PC-3 (cell line): Measurements from ENCODE around the gene NEFH. TPM values are rescaled to one million over a fixed set of nuclear protein-coding genes. Genes with fewer than 3 reads are reported as not detected.

Experiments
- ATAC-seq: fragments of 200-7000 bp; cut with Tn5 transposase; 2 replicates; pipeline ENCODE4 v1.9.1; 2020; ENCODE audit warnings: mild to moderate bottlenecking, moderate library complexity
- BruUV-seq: library from RNA; stranded (reverse); fragments of 400-500 nt; replicated peaks from 2 replicates; lab custom pipeline; 2021; lab: Mats Ljungman, UMichigan
- CTCF ChIA-PET: fragments of 300-600 bp; sonication (Branson Sonifier 250); formaldehyde crosslinking; loops from one replicate; lab custom pipeline; 2022; ENCODE audit warnings: antibody characterized with exemption; lab: Charles Lee
- POLR2A ChIA-PET: fragments of 300-600 bp; sonication (Branson Sonifier 250); formaldehyde crosslinking; loops from one replicate; lab custom pipeline; 2022; ENCODE audit warnings: antibody characterized with exemption; ENCODE audit not compliant: unreplicated experiment; lab: Charles Lee
- DNase-seq: peaks from one replicate; pipeline ENCODE4 v3.0.0-alpha.2; 2015
- H2AFZ ChIP-seq: fragments of 300-600 bp; sonication (generic); 2 replicates; pipeline ENCODE4 v1.6.0; 2016; ENCODE audit warnings: antibody characterized with exemption, low read length
- H3F3A ChIP-seq: fragments of 300-600 bp; sonication (generic); one replicate; pipeline ENCODE4 v1.6.0; 2017; ENCODE audit warnings: antibody characterized with exemption, low read length, control low read depth, mild to moderate bottlenecking; ENCODE audit not compliant: unreplicated experiment
- H3K27ac ChIP-seq: fragments of 300-600 bp; sonication (generic); 2 replicates; pipeline ENCODE4 v1.5.1; 2016; ENCODE audit warnings: mild to moderate bottlenecking, low read length
- H3K27me3 ChIP-seq: fragments of 300-600 bp; sonication (generic); 2 replicates; pipeline ENCODE4 v1.6.1; 2016; ENCODE audit warnings: low read length, mixed read lengths
- H3K36me3 ChIP-seq: fragments of 300-600 bp; sonication (generic); 2 replicates; pipeline ENCODE4 v1.6.1; 2016; ENCODE audit warnings: low read depth, mixed run types, low read length, mixed read lengths
- H3K4me1 ChIP-seq: fragments of 300-600 bp; sonication (generic); 2 replicates; pipeline ENCODE4 v1.5.1; 2016; ENCODE audit warnings: low read length; ENCODE audit not compliant: insufficient read depth
- H3K4me2 ChIP-seq: fragments of 300-600 bp; sonication (generic); 2 replicates; pipeline ENCODE4 v1.6.0; 2016; ENCODE audit warnings: low read length
- H3K4me3 ChIP-seq: fragments of 300-600 bp; sonication (generic); 2 replicates; pipeline ENCODE4 v1.5.1; 2016; ENCODE audit warnings: mild to moderate bottlenecking, low read length, mixed read lengths
- H3K79me2 ChIP-seq: fragments of 300-600 bp; sonication (generic); 2 replicates; pipeline ENCODE4 v1.6.1; 2017; ENCODE audit warnings: low read length, mixed read lengths
- H3K9ac ChIP-seq: fragments of 300-600 bp; sonication (generic); 2 replicates; pipeline ENCODE4 v1.6.0; 2016; ENCODE audit warnings: mild to moderate bottlenecking, low read length
- H3K9me2 ChIP-seq: fragments of 300-600 bp; sonication (generic); replicated peaks from 2 replicates; pipeline ENCODE4 v1.6.1; 2016; ENCODE audit warnings: mixed run types, low read length, mixed read lengths
- H3K9me3 ChIP-seq: fragments of 300-600 bp; sonication (generic); 2 replicates; pipeline ENCODE4 v1.6.1; 2016; ENCODE audit warnings: low read length, mixed read lengths
- H4K20me1 ChIP-seq: fragments of 300-600 bp; sonication (generic); 2 replicates; pipeline ENCODE4 v1.6.1; 2016; ENCODE audit warnings: low read length, mixed read lengths
- EZH2 ChIP-seq: fragments of 300-600 bp; sonication (generic); IDR thresholded peaks from one replicate; pipeline ENCODE4 v1.6.1; 2017; ENCODE audit warnings: antibody characterized with exemption, mild to moderate bottlenecking, low read length; ENCODE audit not compliant: unreplicated experiment
- EZH2phosphoT487 ChIP-seq: fragments of 300-600 bp; sonication (generic); IDR thresholded peaks from 2 replicates; pipeline ENCODE4 v1.6.1; 2018; ENCODE audit warnings: mild to moderate bottlenecking, antibody characterized with exemption, low read length, borderline replicate concordance
- intact Hi-C: fragments of 100-400 bp; cut with micrococcal nuclease; formaldehyde crosslinking; loops from 2 replicates; pipeline ENCODE4 v1.9.0; 2023
- total RNA-seq: library from RNA; depleted of rRNA; stranded (reverse); fragments of >200 nt; gene quantifications from 2 replicates; pipeline ENCODE4 v1.2.3, GENCODE V29; 2014; rRNA removed
- TF ChIP-seq, protein P1 (sequence below): fragments of 300-600 bp; sonication (generic); conservative IDR thresholded peaks from 2 replicates; pipeline ENCODE4 v1.5.1; 2017; ENCODE audit warnings: antibody characterized with exemption, low read depth, mild to moderate bottlenecking, low read length

NEFH gene
- total RNA-seq, 1 experiment from 2014 or later, result not detected

DNA sequence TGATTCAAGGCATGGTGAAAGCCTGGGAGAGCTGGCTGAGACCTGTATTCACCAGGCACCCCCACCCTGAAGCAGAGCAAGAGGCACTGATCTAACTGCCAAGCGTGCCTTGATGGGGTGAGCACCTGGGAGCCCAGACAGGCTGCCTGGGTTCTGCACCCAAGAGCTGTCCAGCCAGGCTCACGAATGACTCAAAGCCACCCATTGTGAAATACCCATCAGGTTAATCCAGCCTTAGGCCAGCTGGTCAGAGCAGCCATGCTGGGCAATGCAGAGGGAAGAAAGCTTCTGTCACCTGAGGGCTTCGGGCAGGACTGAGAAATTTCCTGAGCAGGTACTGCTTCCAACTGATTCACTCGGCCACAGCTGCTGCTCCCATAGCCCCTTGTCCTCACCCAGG lies 51.4 kb downstream of the NEFH start:
- DNase-seq (no peak), ATAC-seq (no peak)
- Histone ChIP-seq H3K27ac (no peak overlapping the region), H3K4me1 (no peaks in the 10 kb centered on the region), H3K9ac (no peak overlapping the region), H3K9me2 (no peaks in the 10 kb centered on the region), H4K20me1 (no peaks in the 10 kb centered on the region), H3K4me3 (no peak overlapping the region), H3K36me3 (peaks cover 18% of the 10 kb centered on the region), H3F3A (no peaks in the 10 kb centered on the region), H3K4me2 (no peak overlapping the region), H3K79me2 (no peaks in the 10 kb centered on the region), H2AFZ (no peak overlapping the region), H3K27me3 (no peaks in the 10 kb centered on the region), H3K9me3 (no peaks in the 10 kb centered on the region)
- ChIA-PET CTCF (no interaction called here), POLR2A (no interaction called here)
- no TSS peak for BruUV-seq
- intact Hi-C loops, result no loop called here
- TF ChIP-seq EZH2phosphoT487 (no peak), EZH2 (no peak)
- TF ChIP-seq, protein P1, sequence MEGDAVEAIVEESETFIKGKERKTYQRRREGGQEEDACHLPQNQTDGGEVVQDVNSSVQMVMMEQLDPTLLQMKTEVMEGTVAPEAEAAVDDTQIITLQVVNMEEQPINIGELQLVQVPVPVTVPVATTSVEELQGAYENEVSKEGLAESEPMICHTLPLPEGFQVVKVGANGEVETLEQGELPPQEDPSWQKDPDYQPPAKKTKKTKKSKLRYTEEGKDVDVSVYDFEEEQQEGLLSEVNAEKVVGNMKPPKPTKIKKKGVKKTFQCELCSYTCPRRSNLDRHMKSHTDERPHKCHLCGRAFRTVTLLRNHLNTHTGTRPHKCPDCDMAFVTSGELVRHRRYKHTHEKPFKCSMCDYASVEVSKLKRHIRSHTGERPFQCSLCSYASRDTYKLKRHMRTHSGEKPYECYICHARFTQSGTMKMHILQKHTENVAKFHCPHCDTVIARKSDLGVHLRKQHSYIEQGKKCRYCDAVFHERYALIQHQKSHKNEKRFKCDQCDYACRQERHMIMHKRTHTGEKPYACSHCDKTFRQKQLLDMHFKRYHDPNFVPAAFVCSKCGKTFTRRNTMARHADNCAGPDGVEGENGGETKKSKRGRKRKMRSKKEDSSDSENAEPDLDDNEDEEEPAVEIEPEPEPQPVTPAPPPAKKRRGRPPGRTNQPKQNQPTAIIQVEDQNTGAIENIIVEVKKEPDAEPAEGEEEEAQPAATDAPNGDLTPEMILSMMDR, result no peak

DNA sequence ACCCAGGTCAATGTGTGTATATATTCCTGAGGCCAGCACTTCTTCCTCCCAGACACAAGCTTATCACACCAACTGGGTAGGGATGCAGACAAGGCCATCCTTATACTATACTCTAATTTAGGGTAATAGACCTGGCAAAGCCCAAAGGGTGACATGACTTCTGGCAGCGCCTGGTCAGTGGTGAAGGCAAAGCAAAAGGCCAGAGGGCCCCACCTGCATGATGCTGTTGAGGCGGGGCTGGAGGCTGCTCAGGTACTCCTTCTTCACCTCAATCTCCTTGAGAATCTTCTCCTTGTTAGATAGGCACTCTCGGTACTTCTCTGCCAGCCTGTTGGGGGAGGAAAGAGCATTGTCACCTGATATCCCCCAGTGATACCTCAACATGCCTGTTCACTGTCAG lies 56.4 kb downstream of the NEFH start:
- H4K20me1 ChIP-seq, result no peaks in the 10 kb centered on the region

DNA sequence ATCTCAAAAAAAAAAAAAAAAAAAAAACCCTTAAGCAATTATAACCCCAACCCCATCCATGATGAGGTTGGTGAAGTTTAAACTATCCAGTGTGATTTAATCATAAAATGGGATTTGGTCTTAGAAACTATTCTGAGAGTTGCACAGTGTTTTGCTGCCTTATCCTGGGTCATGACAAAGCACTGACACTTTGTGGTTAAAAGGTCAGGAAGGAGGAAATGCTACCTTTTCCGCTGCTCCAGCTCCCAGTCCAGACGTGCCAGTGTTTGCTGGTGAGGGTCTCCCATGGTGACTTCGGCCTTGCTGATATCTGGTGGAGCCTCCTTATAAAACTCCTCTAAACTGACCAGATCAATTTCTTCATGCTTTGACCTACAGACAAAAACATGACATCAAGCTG lies 59.1 kb downstream of the NEFH start:
- H3K27ac ChIP-seq, result no peak overlapping the region
- no peaks in the 10 kb centered on the region for H3K27me3 ChIP-seq
- H3K9me2 ChIP-seq, result no peaks in the 10 kb centered on the region
- no peak overlapping the region for H3K4me3 ChIP-seq
- CTCF ChIA-PET, result no interaction called here
- ATAC-seq, result no peak
- no peaks in the 10 kb centered on the region for H3K79me2 ChIP-seq
- DNase-seq, result no peak
- H3K9me3 ChIP-seq, result no peaks in the 10 kb centered on the region
- BruUV-seq, result no TSS peak
- H3F3A ChIP-seq, result no peaks in the 10 kb centered on the region
- TF ChIP-seq, protein P1, result no peak
- TF ChIP-seq EZH2phosphoT487, result no peak
- TF ChIP-seq EZH2, result no peak
- H2AFZ ChIP-seq, result no peak overlapping the region
- intact Hi-C loops, result no loop called here
- peaks cover 22% of the 10 kb centered on the region for H3K36me3 ChIP-seq
- POLR2A ChIA-PET, result no interaction called here
- H3K9ac ChIP-seq, result no peak overlapping the region
- no peak overlapping the region for H3K4me2 ChIP-seq
- H3K4me1 ChIP-seq, result no peaks in the 10 kb centered on the region
- no peaks in the 10 kb centered on the region for H4K20me1 ChIP-seq

More for the DNA sequence above, 56.4 kb downstream of the NEFH start:
- no peak for DNase-seq
- no peak overlapping the region for H3K27ac ChIP-seq
- H3K27me3 ChIP-seq, result no peaks in the 10 kb centered on the region
- H3K79me2 ChIP-seq, result no peaks in the 10 kb centered on the region
- H3K36me3 ChIP-seq, result peaks cover 24% of the 10 kb centered on the region
- intact Hi-C loops, result no loop called here
- H3K9ac ChIP-seq, result no peak overlapping the region
- H3K9me2 ChIP-seq, result no peaks in the 10 kb centered on the region
- H3K4me3 ChIP-seq, result no peak overlapping the region
- ChIA-PET CTCF (no interaction called here), POLR2A (no interaction called here)
- no TSS peak for BruUV-seq
- H3K4me2 ChIP-seq, result no peak overlapping the region
- no peak overlapping the region for H2AFZ ChIP-seq
- H3F3A ChIP-seq, result no peaks in the 10 kb centered on the region
- no peaks in the 10 kb centered on the region for H3K9me3 ChIP-seq
- TF ChIP-seq, protein P1, result no peak
- TF ChIP-seq EZH2phosphoT487, result no peak
- no peak for TF ChIP-seq EZH2
- ATAC-seq, result no peak
- no peaks in the 10 kb centered on the region for H3K4me1 ChIP-seq

Other genes starting within 250 kb of the NEFH start
- 23.7 and 33.1 TPM in 2 replicates for gene RHBDD3, start 212.2 kb upstream of the NEFH start, total RNA-seq
- 288 and 321 TPM in 2 replicates for gene EWSR1, start 211.9 kb upstream of the NEFH start, total RNA-seq
- 58.4 and 75.7 TPM in 2 replicates for gene GAS2L1, start 173.6 kb upstream of the NEFH start, total RNA-seq
- 1.4 TPM in 1 of 2 replicates, not detected in the other for gene RASL10A, start 164.5 kb upstream of the NEFH start, total RNA-seq
- 81.2 and 96.4 TPM in 2 replicates for gene AP1B1, start 91.6 kb upstream of the NEFH start, total RNA-seq
- not detected in 2 replicates for gene RFPL1, start 41.6 kb upstream of the NEFH start, total RNA-seq
- gene THOC5, start 73.5 kb downstream of the NEFH start, total RNA-seq, result 32.8 and 33.9 TPM in 2 replicates
- gene NIPSNAP1, start 100.9 kb downstream of the NEFH start, total RNA-seq, result 68.8 and 75.4 TPM in 2 replicates
- gene NF2, start 123.4 kb downstream of the NEFH start, total RNA-seq, result 113 and 154 TPM in 2 replicates
- gene CABP7, start 239.8 kb downstream of the NEFH start, total RNA-seq, result 0.69 and 0.87 TPM in 2 replicates